Lower leg skin (tissue), 3 donors: ENCODE results near the gene ORAI3.

Source experiments
- POLR2A ChIP-seq, 2 donors: fragments of 450-650 bp; IDR thresholded peaks; one replicate each; pipeline ENCODE4 v1.6.1; 2016 to 2017; ENCODE audit warnings: antibody characterized with exemption in 2 of 2, mild to moderate bottlenecking in 1 of 2, moderate library complexity in 1 of 2
- TF ChIP-seq, protein P1 (sequence below), 3 donors: fragments of 450-650 bp; IDR thresholded peaks; one replicate each; pipeline ENCODE4 v1.5.1; 2016; ENCODE audit warnings: antibody characterized with exemption in 3 of 3, mild to moderate bottlenecking in 3 of 3, moderate library complexity in 2 of 3

DNA sequence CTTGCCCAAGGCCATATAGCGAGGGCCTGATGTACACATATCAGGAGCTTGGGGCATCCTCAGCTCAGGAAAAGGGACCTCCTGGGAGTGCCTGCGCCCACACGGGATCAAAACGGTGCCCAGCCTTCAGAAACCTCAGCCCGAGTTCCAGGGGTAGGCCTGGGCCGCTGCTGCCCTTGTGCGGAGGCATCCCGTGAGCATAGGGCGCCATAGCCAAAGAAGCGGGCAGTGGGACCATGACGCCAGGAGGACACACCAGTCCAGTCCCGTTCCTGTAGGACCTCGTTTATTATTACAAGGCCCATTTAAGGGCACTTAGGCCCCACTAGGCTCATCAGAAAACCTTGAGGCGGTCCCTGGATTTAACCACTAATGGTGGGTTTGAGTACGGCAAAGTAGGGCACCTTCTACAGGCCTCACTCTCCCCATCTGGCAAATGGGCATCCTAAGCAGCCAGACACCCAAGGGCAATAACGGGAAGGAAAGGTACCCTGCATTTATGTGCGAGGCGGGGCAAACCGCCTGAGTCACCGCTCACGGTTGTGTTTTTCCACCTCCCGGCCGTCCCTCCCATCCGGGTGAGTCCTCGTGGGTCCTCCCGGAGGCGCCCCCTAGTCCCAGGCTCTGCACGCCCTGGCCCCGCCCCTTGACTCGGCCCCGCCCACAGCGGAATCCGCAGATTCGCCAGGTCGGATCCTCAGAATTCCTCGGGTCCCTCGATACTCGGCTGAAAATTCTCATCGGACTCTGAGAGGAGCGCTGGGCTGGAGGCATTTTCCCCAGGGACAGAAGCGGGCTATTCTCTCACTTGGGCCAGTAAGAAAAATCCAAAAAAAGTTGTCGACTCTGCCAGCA, 8.0 kb downstream of the ORAI3 start:
- TF ChIP-seq, protein P1, sequence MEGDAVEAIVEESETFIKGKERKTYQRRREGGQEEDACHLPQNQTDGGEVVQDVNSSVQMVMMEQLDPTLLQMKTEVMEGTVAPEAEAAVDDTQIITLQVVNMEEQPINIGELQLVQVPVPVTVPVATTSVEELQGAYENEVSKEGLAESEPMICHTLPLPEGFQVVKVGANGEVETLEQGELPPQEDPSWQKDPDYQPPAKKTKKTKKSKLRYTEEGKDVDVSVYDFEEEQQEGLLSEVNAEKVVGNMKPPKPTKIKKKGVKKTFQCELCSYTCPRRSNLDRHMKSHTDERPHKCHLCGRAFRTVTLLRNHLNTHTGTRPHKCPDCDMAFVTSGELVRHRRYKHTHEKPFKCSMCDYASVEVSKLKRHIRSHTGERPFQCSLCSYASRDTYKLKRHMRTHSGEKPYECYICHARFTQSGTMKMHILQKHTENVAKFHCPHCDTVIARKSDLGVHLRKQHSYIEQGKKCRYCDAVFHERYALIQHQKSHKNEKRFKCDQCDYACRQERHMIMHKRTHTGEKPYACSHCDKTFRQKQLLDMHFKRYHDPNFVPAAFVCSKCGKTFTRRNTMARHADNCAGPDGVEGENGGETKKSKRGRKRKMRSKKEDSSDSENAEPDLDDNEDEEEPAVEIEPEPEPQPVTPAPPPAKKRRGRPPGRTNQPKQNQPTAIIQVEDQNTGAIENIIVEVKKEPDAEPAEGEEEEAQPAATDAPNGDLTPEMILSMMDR (IDR thresholded peaks at IDR 0.05) = no peak
- TF ChIP-seq POLR2A (IDR thresholded peaks at IDR 0.05) = no peak
